Muscle of back (tissue), 13 donors: ENCODE measurements around the gene NKAP. TPM values are rescaled to one million over a fixed set of nuclear protein-coding genes. Genes with fewer than 3 reads are reported as not detected.
"Not testable (repeated sequence)": the region's sequence is repeated elsewhere in the genome, so short reads cannot be mapped to it uniquely, and the experiment has no call there.

ENCODE experiments used
- DNase-seq, 3 donors: peaks; one replicate each; pipeline versions ENCODE4 v3.0.0 to v3.0.0-alpha.2; 2013
- long read RNA-seq, 9 donors: transcript quantifications; one replicate each; lab custom pipeline, GENCODE V29; 2026
- polyA plus RNA-seq, 10 donors: library from polyadenylated mRNA; unstranded; fragments of 120-200 nt; gene quantifications; one replicate each; pipeline ENCODE4 v1.2.1, GENCODE V29; 2013; ENCODE audit not compliant: insufficient read length in 10 of 10

The NKAP gene
- 10 to 100 TPM in 1 of 10 donors, 1 to 10 TPM in 9; 7.7 to 10.7 (median 8.8) TPM for polyA plus RNA-seq
- long read RNA-seq, donor 1, full-length matches to known transcripts, result 2 of 2 reads
- long read RNA-seq, donor 1, partial matches to known transcripts, result 0 of 2 reads
- long read RNA-seq, donor 1, other reads (novel, unspliced or antisense), result 0 of 2 reads
- long read RNA-seq, donor 2, full-length matches to known transcripts, result 5 of 5 reads
- long read RNA-seq, donor 2, partial matches to known transcripts, result 0 of 5 reads
- long read RNA-seq, donor 2, other reads (novel, unspliced or antisense), result 0 of 5 reads
- long read RNA-seq, donor 3, result 0 reads
- long read RNA-seq, donor 4, full-length matches to known transcripts, result 3 of 3 reads
- long read RNA-seq, donor 4, partial matches to known transcripts, result 0 of 3 reads
- long read RNA-seq, donor 4, other reads (novel, unspliced or antisense), result 0 of 3 reads
- long read RNA-seq, donor 5, full-length matches to known transcripts, result 1 of 7 reads
- long read RNA-seq, donor 5, partial matches to known transcripts, result 6 of 7 reads
- long read RNA-seq, donor 5, other reads (novel, unspliced or antisense), result 0 of 7 reads
- long read RNA-seq, donor 6, full-length matches to known transcripts, result 8 of 13 reads
- long read RNA-seq, donor 6, partial matches to known transcripts, result 5 of 13 reads
- long read RNA-seq, donor 6, other reads (novel, unspliced or antisense), result 0 of 13 reads
- long read RNA-seq, donor 7, full-length matches to known transcripts, result 4 of 4 reads
- long read RNA-seq, donor 7, partial matches to known transcripts, result 0 of 4 reads
- long read RNA-seq, donor 7, other reads (novel, unspliced or antisense), result 0 of 4 reads
- long read RNA-seq, donor 8, full-length matches to known transcripts, result 5 of 5 reads
- long read RNA-seq, donor 8, partial matches to known transcripts, result 0 of 5 reads
- long read RNA-seq, donor 8, other reads (novel, unspliced or antisense), result 0 of 5 reads
- long read RNA-seq, donor 9, result 0 reads

DNA sequence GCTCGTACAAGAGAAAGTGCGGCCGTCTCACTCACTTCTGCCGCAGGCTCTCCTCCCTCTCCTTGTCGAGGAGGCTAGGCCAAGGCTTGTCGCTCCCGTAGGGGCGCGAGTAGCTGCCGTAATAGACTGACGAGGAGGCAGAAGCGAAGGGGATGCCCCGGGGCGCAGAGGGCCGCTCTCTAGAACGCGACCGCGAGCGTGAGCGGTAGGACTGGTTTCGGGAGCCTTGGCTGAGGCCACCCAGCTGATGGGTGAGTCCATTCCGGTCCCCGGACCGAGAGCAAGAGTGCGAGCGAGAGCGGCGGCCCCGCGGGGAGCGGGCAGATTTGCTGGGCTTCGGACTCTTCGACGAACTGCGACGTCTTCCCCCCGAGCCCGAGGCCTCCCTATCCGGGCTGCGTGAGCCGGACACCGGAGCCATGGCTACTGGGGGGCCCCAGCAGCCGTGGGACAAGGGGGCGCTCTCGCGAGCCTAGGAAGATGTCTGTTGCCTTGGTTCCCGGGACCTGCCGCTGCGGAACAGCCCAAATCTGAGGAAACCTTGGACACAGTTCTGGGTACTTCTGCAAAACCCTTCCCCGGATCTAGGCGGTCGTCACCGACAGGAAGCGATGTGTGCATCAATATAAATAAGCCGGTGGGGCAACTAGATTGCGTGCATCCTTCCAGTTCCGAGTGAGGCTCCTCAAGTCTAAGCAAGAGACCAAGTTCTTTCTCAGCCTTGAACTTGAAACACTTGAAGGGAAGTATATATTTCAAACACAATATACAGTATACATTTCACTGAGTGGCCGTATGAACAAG is at the start of gene NKAP:
NKAP (minus strand) TSS at position 567 of the 804 bp plus-strand sequence; CDS start at position 421, 146 bp downstream.
- peak; percentile 91 to 95 (median 92) for DNase-seq

DNA sequence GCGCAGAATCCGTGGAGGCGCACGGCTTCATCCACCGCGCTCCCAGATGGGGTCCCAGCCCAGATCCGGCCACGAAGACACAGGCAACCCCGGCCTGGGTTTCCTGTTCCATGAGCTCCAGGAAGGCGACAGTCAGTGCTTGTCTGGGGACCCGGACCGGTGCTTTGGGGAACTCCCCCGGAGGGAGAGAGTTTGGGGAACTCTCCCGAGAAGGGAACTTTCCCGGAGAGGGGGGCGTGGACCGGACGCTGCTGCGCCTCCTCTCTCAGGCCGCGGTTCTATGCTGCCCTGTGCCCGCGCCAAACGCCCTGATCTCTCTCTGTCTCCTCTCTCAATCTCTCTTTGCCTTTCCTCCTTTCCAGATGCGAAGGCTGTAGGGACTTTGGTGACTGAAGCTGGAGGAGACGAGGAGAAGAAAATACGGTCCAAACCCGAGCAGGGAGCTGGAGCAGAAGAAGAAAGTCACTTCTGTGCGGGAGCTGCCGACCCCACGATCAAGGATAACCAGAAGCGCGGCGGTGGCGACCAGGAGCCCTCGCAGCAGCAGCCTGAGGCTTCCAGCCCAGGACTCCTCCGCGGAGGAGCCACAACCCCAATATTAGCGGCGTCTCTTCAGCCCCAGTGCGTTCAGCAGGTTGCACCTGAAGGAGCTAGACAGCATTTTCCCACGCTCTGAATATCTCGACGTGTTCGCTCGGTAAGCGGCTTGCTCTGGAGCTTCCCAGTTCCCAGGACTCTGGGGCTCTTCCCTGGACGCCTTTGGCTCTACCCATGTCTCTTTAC is 47.6 kb upstream of the NKAP start:
- DNase-seq, result peak in 1 of 3 donors; percentile 16

GRCh38 chrX:119990556-119991004 is 47.0 kb upstream of the NKAP start:
- peak in 1 of 3 donors; percentile 11 for DNase-seq

- peak in 1 of 3 donors; percentile 7 for DNase-seq
Observed at GRCh38 chrX:119989905-119990555, 46.5 kb upstream of the NKAP start.

- no peak for DNase-seq
Observed at GRCh38 chrX:119986203-119986602, 42.7 kb upstream of the NKAP start.

DNA sequence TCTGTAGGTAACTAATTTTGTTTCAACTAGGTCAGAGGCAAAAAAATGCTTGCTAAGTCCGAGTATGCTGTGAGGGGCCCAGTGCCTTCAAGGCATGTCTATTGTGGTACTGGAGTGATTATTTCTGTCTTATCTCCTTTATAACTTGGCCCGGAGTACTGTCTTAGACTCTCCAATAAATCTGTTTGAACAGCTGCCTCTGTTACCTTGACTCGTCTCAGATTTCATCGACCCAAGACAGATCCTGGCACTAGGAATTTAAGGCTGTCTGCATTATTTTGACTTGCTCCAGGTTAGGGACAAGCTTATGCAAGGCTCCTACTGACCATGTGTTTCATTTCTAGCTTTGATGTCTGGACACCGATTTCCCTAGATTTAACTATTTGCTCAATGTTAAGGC is 41.1 kb upstream of the NKAP start:
- no peak for DNase-seq

DNA sequence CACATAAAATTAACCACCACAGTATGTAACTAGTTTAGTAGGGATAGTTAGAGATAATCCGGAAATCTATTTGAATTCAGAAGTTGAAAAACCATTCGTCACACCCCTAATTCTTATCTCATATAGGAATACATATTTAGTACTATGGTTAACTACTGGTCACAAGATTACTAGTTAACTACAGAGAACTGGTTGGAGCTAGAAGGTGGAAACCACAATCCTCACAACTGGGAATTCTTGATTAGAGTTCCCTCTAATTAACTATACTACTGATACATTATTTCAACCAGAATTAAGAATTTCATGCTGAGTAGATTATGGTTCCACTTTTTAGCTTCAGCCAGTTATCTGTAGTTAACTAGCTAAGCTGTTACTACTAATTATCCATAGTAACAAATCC is 39.9 kb upstream of the NKAP start:
- no peak for DNase-seq

GRCh38 chrX:119982145-119982544 is 38.6 kb upstream of the NKAP start:
- DNase-seq, result no peak

DNA sequence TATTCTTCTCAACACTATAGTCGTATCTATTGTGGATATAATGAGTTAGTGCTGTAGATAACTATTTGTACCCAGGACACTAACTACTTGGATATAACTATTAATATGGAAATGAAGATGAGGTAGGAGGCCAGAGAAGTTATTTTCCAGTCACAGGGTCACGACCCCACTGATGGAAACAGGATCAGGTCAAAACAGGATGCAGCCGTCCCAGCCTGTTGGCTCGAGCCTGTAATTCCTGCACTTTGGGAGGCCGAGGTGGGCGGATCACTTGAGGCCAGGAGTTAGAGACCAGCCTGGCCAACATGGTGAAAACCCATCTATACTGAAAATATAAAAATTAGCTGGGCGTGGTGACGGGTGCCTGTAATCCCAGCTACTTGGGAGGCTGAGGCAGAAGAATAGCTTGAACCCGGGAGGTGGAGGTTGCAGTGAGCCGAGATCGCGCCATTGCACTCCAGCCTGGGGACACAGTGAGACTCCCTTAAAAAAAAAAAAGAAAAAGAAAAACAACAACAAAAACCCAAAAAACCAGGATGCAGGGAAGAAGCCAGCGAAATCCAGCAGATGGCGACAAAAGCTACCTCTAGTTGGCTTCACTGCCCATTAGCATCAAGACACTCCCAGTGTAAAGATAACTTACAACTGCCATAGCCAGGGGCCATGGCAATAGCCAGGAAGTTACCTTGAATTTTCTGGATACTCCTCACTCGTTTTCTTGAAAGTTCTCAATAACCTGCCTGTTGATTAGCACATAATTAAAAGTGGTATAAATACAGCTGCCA is 37.9 kb upstream of the NKAP start:
- DNase-seq, result peak in 1 of 3 donors; percentile 12

DNA sequence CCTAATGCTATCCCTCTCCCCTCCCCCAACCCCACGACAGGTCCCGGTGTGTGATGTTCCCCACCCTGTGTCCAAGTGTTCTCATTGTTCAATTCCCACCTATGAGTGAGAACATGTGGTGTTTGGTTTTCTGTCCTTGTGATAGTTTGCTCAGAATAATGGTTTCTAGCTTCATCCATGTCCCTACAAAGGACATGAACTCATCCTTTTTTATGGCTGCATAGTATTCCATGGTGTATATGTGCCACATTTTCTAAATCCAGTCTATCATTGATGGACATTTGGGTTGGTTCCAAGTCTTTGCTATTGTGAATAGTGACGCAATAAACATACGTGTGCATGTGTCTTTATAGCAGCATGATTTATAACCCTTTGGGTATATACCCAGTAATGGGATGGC is 33.6 kb upstream of the NKAP start:
- not testable (repeated sequence) for DNase-seq

- DNase-seq, result no peak
Observed at GRCh38 chrX:119971184-119971583, 27.6 kb upstream of the NKAP start.

DNA sequence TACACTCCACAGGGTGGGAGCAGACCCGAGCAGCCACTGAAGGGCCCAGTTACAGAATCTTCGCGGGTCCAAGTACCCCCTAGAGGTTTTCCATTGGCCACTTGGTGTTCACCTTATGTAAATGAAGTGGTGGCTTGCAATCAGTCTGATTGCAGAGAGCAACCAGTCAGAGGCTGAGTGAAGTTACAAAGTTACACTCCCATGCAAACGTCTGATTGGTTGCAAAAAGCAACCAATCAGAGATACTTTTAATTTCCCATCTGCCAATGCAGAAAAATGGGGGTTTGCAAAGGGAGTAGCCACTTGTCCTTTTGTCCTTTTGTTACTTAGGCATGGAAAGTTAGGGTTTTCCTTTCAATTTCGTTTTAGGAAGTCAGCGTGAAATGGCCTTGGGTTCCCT is 27.0 kb upstream of the NKAP start:
- DNase-seq, result no peak

GRCh38 chrX:119966837-119967236 is 23.3 kb upstream of the NKAP start:
- DNase-seq, result not testable (repeated sequence)

DNA sequence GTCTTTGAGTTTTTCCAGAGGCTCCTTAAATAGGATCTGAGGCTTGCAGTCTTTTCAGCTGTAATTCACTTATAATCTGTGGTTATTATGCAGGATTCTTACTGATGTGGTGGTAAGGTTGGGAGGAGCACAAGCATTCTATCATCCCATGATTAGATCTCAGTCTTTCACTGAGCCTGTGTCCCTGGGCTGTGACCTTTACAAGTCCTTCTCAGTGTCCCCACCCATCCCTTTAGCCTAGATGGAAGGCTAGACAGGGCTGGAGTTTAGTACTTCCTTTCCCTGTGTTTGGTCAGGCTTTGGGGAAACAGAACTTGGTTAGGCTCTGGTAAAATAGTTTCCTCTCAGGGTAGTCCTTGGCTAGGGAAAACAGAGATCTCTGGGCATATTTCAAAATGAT is 17.1 kb upstream of the NKAP start:
- DNase-seq, result no peak

- not testable (repeated sequence) for DNase-seq
Observed at GRCh38 chrX:119955807-119956570, 12.4 kb upstream of the NKAP start.

DNA sequence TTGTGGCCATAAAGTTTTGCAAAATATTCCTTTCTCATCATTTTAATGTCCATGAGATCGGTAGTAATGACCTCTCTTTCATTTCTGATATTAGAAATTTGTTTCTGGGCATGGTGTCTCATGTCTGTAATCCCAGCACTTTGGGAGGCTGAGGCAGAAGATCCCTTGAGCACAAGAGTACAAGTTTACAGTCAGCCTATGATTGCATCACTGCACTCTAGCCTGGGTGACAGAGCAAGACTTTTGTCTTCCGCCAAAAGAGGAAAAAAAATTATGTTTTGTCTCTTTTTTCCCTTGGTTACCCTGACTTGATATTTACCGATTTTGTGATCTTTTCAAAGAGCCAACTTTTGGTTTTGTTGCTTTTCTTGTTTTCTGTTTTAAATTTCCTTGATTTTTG is 10.8 kb upstream of the NKAP start:
- no peak for DNase-seq

- no peak for DNase-seq
Observed at GRCh38 chrX:119948381-119948780, 4.8 kb upstream of the NKAP start.

GRCh38 chrX:119945481-119945880 is 1.9 kb upstream of the NKAP start:
- no peak for DNase-seq

DNA sequence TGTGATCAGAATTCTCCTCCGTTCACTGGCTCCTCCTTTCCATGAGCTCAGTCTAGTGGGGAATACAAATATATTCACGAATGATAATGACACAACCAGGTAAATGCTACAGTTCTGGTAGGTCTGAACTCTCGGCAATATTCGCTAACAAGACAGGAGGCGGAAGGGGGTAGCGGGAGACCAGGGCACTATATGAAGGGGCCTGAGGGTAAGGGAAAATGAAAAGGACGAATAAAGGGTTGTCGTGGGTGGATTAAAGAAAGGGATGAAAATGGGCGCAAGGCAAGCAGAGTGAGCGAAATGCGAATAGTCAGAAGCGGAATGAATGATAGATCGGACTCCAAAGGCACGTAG is 743 bp downstream of the NKAP start:
- no peak for DNase-seq
